Measurements from ENCODE around the gene HMG20B. TPM values are rescaled to one million over a fixed set of nuclear protein-coding genes. Genes with fewer than 3 reads are reported as not detected.
A peak's percentile ranks its signal among the peaks of the same experiment; 100 is the strongest.
"Not testable (repeated sequence)": the region's sequence is repeated elsewhere in the genome, so short reads cannot be mapped to it uniquely, and the experiment has no call there.

The HMG20B gene
- 10 to 100 TPM; 63.3 to 65.9 TPM for total RNA-seq

DNA sequence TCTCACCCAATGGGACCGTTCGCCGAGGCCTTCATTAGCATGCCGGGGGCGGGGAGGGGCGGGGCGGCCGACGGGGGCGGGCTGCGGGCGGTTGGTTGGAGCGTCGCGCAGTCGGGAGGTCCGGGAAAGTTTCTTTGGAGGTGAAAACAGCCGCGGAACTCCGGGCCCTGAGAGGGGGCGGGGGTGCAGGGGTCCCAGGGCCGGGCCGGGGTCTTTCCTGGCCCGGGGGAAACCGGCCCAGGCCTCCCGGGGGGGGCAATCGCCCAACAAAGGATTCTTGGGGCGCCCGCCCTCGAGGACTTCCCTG lies at the start of gene HMG20B:
Gene HMG20B, plus strand, starts transcription at position 90 of the 307 bp plus-strand sequence. CDS start 366 bp downstream, outside the sequence.
- H3K27ac Mint-ChIP-seq, result peak within 1 kb of the TSS; percentile 56
- H3K9me3 Mint-ChIP-seq, result no peaks in the 10 kb centered on the region
- CTCF ChIA-PET, result no interaction called here
- DNase-seq, result no peak
- peaks cover 8% of the 10 kb centered on the region for H3K36me3 Mint-ChIP-seq (ENCODE audit: low read depth)
- intact Hi-C loops (cut with micrococcal nuclease), result loop anchor here (1.0 to 5.0 kb wide), 4 partner anchors 16 to 189 kb away; partner anchors contain the start of genes APBA3, FZR1, MFSD12 and MRPL54
- no peaks in the 10 kb centered on the region for H3K27me3 Mint-ChIP-seq (ENCODE audit: low read depth)
- H3K4me1 Mint-ChIP-seq (ENCODE audit: low read depth), result peaks cover 14% of the 10 kb centered on the region
- H3K4me3 Mint-ChIP-seq, result peak within 1 kb of the TSS; percentile 75

DNA sequence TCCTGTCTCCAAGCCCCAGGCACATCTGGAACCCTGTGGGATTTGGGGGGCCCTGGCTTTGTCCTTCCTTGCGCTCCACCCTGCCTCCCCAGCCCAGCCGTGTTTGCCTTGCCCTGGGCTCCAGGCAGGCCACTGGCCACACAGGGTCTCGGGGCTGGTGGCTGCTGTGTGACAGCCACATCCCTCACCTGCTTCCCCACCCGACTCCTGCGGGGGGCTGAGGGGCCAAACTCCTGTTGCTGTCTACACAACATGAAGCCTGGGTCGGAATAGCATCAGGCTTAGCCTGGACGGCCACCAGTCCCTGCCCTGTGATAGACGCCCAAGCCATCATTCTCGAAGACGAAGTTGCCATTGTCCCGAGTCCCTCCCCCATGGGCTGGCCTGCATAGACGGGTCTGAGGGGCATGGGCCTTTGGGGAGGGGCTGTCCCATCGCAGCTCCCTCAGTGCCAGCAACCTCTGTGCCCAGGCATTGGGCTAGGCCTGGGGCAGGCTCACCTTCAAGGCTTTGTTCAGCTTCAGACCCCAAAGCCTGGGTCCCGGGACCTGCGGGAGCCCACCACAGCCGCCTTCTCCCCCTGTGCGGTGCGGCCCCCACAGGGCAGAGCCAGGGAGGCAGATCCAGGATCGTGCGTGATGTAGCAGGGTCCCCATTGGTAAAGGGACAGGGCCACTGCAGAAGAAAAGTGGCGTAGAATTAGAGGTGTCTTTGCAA lies 49.2 kb upstream of the HMG20B start:
- no peak overlapping the region for H3K27ac Mint-ChIP-seq
- no peak overlapping the region for H3K4me3 Mint-ChIP-seq
- peaks cover 12% of the 10 kb centered on the region for H3K36me3 Mint-ChIP-seq (ENCODE audit: low read depth)
- CTCF ChIA-PET, result no interaction called here
- DNase-seq, result no peak
- peaks cover 9% of the 10 kb centered on the region for H3K4me1 Mint-ChIP-seq (ENCODE audit: low read depth)
- H3K27me3 Mint-ChIP-seq (ENCODE audit: low read depth), result no peaks in the 10 kb centered on the region
- intact Hi-C loops (cut with micrococcal nuclease), result no loop called here
- no peaks in the 10 kb centered on the region for H3K9me3 Mint-ChIP-seq

DNA sequence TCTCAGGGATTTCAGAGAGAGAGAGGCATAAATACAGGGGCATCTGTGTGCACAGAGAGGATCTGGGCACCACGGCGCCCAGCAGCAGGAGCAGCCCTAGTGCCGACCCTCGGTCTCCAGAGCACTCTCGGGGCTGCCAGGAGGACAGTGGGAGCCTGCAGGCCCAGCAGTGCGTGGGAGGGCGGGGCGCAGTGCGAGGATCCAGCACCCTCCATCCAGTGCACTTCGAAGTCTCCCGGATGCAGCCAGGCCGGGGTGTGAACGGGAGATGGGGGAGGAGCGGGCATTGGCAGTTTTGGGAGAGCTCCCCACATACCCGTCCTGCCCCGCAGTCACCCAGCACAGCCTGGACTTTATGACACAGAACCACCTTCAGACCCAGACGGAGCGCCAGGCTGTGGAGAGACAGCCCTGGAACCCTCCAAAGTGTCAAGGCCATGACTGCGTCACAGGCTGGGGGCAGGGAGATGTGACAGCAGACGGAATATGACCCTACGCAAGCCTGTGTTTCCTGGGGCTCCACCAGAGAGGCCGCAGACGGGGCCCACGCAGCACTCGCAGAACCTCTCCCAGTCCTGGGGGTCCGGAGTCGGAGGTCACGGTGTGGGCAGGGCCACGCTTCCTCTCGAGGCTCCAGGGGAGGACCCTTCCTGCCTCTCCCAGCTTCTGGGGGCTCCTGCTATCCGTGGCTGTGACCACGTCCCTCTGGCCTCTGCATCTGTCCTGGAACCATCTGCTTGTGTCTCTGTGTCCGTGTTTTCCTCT lies 48.5 kb upstream of the HMG20B start:
- Mint-ChIP-seq H3K27ac (no peak overlapping the region), H3K9me3 (no peaks in the 10 kb centered on the region)

DNA sequence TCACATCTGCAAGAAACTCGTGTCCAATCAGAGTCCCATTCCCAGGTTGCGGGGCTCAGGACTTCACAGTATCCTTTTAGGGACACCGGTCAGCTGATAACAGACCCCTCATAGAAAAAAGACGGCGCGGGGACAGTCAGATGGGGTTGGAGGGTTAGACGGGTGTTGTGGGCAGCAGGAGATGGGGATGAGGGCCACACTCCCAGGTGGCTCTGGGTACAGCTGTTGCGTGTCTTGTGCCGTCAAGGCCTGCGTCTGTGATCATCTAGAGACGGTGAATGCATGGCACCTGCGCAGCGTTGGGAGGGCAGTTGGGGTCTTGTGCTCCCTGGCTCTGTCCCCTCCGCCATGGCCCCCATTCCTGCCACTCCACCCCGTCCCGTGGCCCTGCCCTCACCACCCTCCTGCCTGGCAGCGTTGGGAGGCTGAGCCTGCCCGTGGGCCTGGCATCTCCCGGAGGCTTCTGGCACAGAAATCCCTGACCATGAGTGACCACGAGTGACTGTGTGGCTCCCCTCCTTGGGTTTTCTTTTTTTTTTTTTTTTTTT lies 47.8 kb upstream of the HMG20B start:
- no peak for DNase-seq
- CTCF ChIA-PET, result no interaction called here
- H3K4me3 Mint-ChIP-seq, result no peak overlapping the region
- intact Hi-C loops (cut with micrococcal nuclease), result no loop called here
- H3K27ac Mint-ChIP-seq, result no peak overlapping the region
- no peaks in the 10 kb centered on the region for H3K27me3 Mint-ChIP-seq (ENCODE audit: low read depth)
- no peaks in the 10 kb centered on the region for H3K9me3 Mint-ChIP-seq
- H3K4me1 Mint-ChIP-seq (ENCODE audit: low read depth), result peaks cover 4% of the 10 kb centered on the region
- H3K36me3 Mint-ChIP-seq (ENCODE audit: low read depth), result peaks cover 12% of the 10 kb centered on the region

More for the DNA sequence above, 48.5 kb upstream of the HMG20B start:
- peaks cover 9% of the 10 kb centered on the region for H3K4me1 Mint-ChIP-seq (ENCODE audit: low read depth)
- intact Hi-C loops (cut with micrococcal nuclease), result no loop called here
- CTCF ChIA-PET, result no interaction called here
- H3K27me3 Mint-ChIP-seq (ENCODE audit: low read depth), result no peaks in the 10 kb centered on the region
- peaks cover 12% of the 10 kb centered on the region for H3K36me3 Mint-ChIP-seq (ENCODE audit: low read depth)
- no peak overlapping the region for H3K4me3 Mint-ChIP-seq
- DNase-seq, result no peak

DNA sequence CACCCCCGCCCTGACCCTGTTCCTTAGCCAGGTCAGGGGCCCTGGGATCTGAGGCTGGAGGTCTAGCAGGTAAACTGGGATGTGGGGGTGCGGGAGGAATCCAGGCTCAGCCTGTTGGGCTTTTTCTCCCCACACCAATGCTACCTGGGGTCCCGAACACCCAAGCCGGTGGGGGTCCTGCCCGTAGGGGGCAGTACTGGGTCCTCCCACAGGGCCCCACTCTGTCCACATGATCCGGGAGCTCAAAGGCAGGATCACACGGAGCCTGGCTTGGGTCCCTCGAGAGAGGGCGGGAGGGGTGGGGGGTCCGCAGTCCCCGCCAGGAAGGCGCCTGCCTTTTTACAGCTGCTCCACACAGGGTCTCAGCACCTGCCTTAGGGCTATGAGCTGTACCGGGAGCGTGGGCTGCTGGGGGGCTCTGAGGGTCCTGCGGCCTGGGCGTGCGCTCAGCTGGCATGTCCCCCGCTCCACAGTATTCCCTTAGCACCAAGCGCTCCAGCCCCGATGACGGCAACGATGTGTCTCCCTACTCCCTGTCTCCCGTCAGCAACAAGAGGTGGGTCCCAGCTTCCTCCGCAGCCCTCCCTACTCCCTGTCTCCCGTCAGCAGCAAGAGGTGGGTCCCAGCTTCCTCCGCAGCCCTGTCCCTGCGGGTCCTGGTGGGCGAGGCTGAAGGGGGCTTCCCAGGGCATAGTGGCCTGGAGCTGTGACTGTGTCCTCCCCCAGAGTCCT lies 46.1 kb upstream of the HMG20B start:
- CTCF ChIA-PET, result interaction anchor here (0.7 to 2.4 kb wide), 4 partner anchors 18 to 192 kb away, joined by 3 to 9 read pairs (median 4); partner anchors contain the start of gene MFSD12
- H3K4me1 Mint-ChIP-seq (ENCODE audit: low read depth), result no peaks in the 10 kb centered on the region
- no peaks in the 10 kb centered on the region for H3K27me3 Mint-ChIP-seq (ENCODE audit: low read depth)
- H3K4me3 Mint-ChIP-seq, result no peak overlapping the region
- H3K9me3 Mint-ChIP-seq, result no peaks in the 10 kb centered on the region
- intact Hi-C loops (cut with micrococcal nuclease), result no loop called here
- DNase-seq, result no peak
- H3K27ac Mint-ChIP-seq, result no peak overlapping the region
- H3K36me3 Mint-ChIP-seq (ENCODE audit: low read depth), result peaks cover 9% of the 10 kb centered on the region

DNA sequence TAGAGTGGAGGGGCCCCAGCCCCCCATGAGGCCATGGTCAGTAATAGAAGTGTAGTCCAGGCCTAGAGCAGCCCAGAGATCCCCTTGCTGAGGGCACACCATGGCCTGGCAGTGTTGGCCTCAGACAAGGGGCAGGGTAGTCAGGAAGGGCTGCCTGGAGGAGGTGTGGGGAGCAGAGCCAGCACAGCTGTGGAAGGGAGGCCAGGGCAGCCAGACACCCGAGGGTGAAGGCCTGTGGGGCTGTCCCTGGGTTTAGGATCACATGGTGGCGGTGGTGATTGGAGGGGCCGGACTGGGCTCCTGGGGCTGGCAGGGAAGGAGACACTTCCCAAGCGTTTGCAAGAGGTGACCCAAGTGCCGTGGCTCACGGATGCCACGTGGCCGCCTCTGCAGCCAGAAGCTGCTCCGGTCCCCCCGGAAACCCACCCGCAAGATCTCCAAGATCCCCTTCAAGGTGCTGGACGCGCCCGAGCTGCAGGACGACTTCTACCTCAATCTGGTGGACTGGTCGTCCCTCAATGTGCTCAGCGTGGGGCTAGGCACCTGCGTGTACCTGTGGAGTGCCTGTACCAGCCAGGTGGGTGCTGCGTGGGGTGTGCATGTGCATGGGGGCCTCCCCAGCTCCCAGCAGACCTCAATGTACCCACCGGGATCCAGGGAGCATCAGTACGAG lies 45.4 kb upstream of the HMG20B start:
- CTCF ChIA-PET, result interaction anchor here (1.0 to 2.4 kb wide), 3 partner anchors 18 to 191 kb away, joined by 4 to 9 read pairs (median 4); partner anchors contain the start of gene MFSD12
- DNase-seq, result no peak
- H3K9me3 Mint-ChIP-seq, result no peaks in the 10 kb centered on the region
- H3K36me3 Mint-ChIP-seq (ENCODE audit: low read depth), result peaks cover 6% of the 10 kb centered on the region
- intact Hi-C loops (cut with micrococcal nuclease), result no loop called here
- H3K27ac Mint-ChIP-seq, result no peak overlapping the region
- H3K27me3 Mint-ChIP-seq (ENCODE audit: low read depth), result no peaks in the 10 kb centered on the region
- no peak overlapping the region for H3K4me3 Mint-ChIP-seq
- H3K4me1 Mint-ChIP-seq (ENCODE audit: low read depth), result no peaks in the 10 kb centered on the region

DNA sequence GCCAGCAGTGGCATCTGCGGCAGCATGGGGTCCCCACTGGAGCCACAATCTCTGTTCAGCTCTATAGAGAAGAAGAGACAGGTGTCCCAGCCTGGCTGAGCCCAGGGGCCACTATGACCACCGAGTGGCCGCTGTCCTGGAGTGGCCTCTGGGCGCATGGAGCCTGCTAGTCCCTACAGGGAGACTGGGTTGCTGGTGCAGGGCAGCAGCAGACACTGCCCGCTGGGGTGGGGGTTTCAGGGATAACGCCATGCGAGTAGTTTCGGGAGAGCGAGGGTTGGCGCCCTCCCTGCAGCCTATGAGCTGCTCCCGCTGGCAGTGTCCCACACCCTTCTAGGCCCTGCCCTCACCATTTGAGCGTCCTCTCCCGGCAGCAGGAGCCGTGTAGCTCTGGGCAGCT lies 44.7 kb upstream of the HMG20B start:
- Mint-ChIP-seq H3K4me1 (ENCODE audit: low read depth) (no peaks in the 10 kb centered on the region), H3K36me3 (ENCODE audit: low read depth) (peaks cover 8% of the 10 kb centered on the region), H3K9me3 (no peaks in the 10 kb centered on the region), H3K27ac (no peak overlapping the region), H3K27me3 (ENCODE audit: low read depth) (no peaks in the 10 kb centered on the region), H3K4me3 (no peak overlapping the region)
- DNase-seq, result no peak
- intact Hi-C loops (cut with micrococcal nuclease), result no loop called here
- CTCF ChIA-PET, result interaction anchor here (1.1 to 2.4 kb wide), 2 partner anchors 17 to 190 kb away, joined by 4 to 9 read pairs; no protein-coding TSS in a partner anchor

DNA sequence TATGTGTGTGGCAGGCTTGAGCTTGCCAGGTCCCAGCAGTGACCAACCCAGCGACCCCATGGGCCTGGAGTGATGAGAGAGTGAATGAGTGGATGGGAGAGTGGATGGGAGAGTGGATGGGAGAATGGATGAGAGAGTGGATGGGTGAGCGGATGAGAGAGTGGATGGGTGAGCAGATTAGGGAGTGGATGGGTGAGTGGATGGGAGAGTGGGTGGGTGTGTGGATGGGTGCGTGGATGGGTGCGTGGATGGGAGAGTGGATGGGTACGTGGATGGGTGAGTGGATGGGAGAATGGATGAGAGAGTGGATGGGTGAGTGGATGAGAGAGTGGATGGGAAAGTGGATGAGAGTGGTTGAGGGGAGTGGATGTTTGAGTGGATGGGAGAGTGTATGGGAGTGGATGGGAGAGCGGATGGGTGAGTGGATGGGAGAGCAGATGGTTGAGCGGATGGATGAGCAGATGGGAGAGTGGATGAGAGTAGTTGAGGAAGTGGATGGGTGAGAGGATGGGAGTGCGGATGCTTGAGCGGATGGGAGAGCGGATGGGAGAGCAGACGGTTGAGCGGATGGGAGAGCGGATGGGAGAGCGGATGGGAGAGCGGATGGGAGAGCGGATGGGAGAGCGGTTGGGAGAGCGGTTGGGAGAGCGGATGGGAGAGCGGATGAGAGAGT lies 44.1 kb upstream of the HMG20B start:
- Mint-ChIP-seq H3K27me3 (ENCODE audit: low read depth) (no peaks in the 10 kb centered on the region), H3K27ac (no peak overlapping the region), H3K4me1 (ENCODE audit: low read depth) (no peaks in the 10 kb centered on the region), H3K4me3 (no peak overlapping the region), H3K36me3 (ENCODE audit: low read depth) (peaks cover 10% of the 10 kb centered on the region), H3K9me3 (no peaks in the 10 kb centered on the region)
- DNase-seq, result no peak
- intact Hi-C loops (cut with micrococcal nuclease), result no loop called here
- CTCF ChIA-PET, result no interaction called here

DNA sequence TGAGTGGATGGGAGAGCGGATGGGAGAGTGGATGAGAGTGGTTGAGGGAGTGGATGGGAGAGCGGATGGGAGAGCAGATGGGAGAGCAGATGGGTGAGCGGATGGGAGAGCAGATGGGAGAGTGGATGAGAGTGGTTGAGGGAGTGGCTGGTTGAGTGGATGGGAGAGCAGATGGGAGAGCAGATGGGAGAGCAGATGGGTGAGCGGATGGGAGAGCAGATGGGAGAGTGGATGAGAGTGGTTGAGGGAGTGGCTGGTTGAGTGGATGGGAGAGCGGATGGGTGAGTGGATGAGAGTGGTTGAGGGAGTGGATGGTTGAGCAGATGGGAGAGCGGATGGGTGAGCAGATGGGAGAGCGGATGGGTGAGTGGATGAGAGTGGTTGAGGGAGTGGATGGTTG lies 43.4 kb upstream of the HMG20B start:
- intact Hi-C loops (cut with micrococcal nuclease); H3K36me3 Mint-ChIP-seq (ENCODE audit: low read depth); CTCF ChIA-PET; H3K4me3 Mint-ChIP-seq; H3K4me1 Mint-ChIP-seq (ENCODE audit: low read depth); H3K27ac Mint-ChIP-seq; DNase-seq; H3K9me3 Mint-ChIP-seq; H3K27me3 Mint-ChIP-seq (ENCODE audit: low read depth): not testable (repeated sequence)

DNA sequence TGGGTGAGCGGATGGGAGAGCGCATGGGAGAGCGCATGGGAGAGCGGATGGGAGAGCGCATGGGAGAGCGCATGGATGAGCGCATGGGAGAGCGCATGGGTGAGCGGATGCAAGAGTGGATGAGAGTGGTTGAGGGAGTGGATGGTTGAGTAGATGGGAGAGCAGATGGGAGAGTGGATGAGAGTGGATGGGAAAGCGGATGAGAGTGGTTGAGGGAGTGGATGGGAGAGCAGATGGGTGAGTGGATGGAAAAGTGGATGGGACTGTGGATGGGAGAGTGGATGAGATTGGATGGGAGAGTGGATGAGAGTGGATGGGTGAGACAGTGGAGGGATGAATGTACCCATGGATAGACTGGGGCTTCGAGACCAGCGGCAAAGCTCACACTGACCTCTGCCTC lies 42.4 kb upstream of the HMG20B start:
- no peak overlapping the region for H3K4me3 Mint-ChIP-seq
- DNase-seq, result no peak
- no peak overlapping the region for H3K27ac Mint-ChIP-seq
- intact Hi-C loops (cut with micrococcal nuclease), result no loop called here
- peaks cover 8% of the 10 kb centered on the region for H3K36me3 Mint-ChIP-seq (ENCODE audit: low read depth)
- CTCF ChIA-PET, result no interaction called here
- no peaks in the 10 kb centered on the region for H3K27me3 Mint-ChIP-seq (ENCODE audit: low read depth)
- H3K9me3 Mint-ChIP-seq, result no peaks in the 10 kb centered on the region
- H3K4me1 Mint-ChIP-seq (ENCODE audit: low read depth), result no peaks in the 10 kb centered on the region

DNA sequence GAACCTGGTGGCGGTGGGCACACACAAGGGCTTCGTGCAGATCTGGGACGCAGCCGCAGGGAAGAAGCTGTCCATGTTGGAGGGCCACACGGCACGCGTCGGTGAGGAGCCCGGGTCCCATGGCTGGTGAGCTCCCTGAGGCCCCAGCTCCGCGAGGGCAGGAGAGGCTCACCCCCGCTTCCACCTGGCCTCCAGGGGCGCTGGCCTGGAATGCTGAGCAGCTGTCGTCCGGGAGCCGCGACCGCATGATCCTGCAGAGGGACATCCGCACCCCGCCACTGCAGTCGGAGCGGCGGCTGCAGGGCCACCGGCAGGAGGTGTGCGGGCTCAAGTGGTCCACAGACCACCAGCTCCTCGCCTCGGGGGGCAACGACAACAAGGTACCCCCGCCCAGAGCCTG lies 41.0 kb upstream of the HMG20B start:
- CTCF ChIA-PET, result no interaction called here
- Mint-ChIP-seq H3K27ac (no peak overlapping the region), H3K36me3 (ENCODE audit: low read depth) (peaks cover 8% of the 10 kb centered on the region), H3K27me3 (ENCODE audit: low read depth) (no peaks in the 10 kb centered on the region), H3K4me3 (no peak overlapping the region), H3K9me3 (no peaks in the 10 kb centered on the region), H3K4me1 (ENCODE audit: low read depth) (no peaks in the 10 kb centered on the region)
- no peak for DNase-seq
- intact Hi-C loops (cut with micrococcal nuclease), result no loop called here

Measured in activated naive CD4-positive, alpha-beta T cell treated with anti-CD3 and anti-CD28 coated beads for 36 hours (primary cell).